Mucosa of rectum (tissue), 2 donors: Measurements from ENCODE around the gene ZNF394.

ENCODE experiments used
- H3K27ac ChIP-seq, 2 donors: one replicate each; pipeline ENCODE4 v1.7.0; 2013; ENCODE audit warnings: inconsistent platforms in 2 of 2, low read depth in 2 of 2, low read length in 2 of 2
- H3K27me3 ChIP-seq, 2 donors: one replicate each; pipeline ENCODE4 v1.7.0; 2013; ENCODE audit warnings: low read length in 2 of 2; ENCODE audit not compliant: control insufficient read depth in 2 of 2, insufficient read depth in 2 of 2
- H3K36me3 ChIP-seq, 2 donors: one replicate each; pipeline ENCODE4 v1.7.0; 2013; ENCODE audit warnings: low read length in 2 of 2; ENCODE audit not compliant: control insufficient read depth in 2 of 2, insufficient read depth in 2 of 2
- H3K4me1 ChIP-seq, 2 donors: one replicate each; pipeline ENCODE4 v1.7.0; 2013; ENCODE audit warnings: low read length in 2 of 2, mild to moderate bottlenecking in 1 of 2; ENCODE audit not compliant: control insufficient read depth in 2 of 2, insufficient read depth in 2 of 2
- H3K4me3 ChIP-seq, 2 donors: one replicate each; pipeline ENCODE4 v1.7.0; 2013; ENCODE audit warnings: low read length in 2 of 2
- H3K9ac ChIP-seq, 2 donors: one replicate each; pipeline ENCODE4 v1.7.0; 2013; ENCODE audit warnings: low read length in 2 of 2, low read depth in 1 of 2, mild to moderate bottlenecking in 1 of 2
- H3K9me3 ChIP-seq, 2 donors: one replicate each; pipeline ENCODE4 v1.7.0; 2013; ENCODE audit warnings: low read length in 2 of 2; ENCODE audit not compliant: control insufficient read depth in 2 of 2
- donor health status: healthy.
- donor health status: Normal muscosa, but diverticular disease.

The ZNF394 gene

GRCh38 chr7:99469381-99470065 lies 30.6 kb downstream of the ZNF394 start:
- H3K9me3 ChIP-seq = no peaks in the 10 kb centered on the region
- H3K9ac ChIP-seq = no peak overlapping the region
- H3K4me1 ChIP-seq = peaks cover 17 to 22% of the 10 kb centered on the region in 2 donors
- H3K4me3 ChIP-seq = no peak overlapping the region
- H3K27ac ChIP-seq = no peak overlapping the region
- no peaks in the 10 kb centered on the region for H3K36me3 ChIP-seq
- H3K27me3 ChIP-seq = no peaks in the 10 kb centered on the region

GRCh38 chr7:99468336-99468918 lies 31.7 kb downstream of the ZNF394 start:
- Histone ChIP-seq H3K9me3 (no peaks in the 10 kb centered on the region), H3K9ac (no peak overlapping the region), H3K27ac (no peak overlapping the region), H3K27me3 (no peaks in the 10 kb centered on the region), H3K4me1 (peaks cover 13 to 21% of the 10 kb centered on the region in 2 donors), H3K4me3 (no peak overlapping the region), H3K36me3 (peaks cover 0 to 5% of the 10 kb centered on the region in 2 donors)

GRCh38 chr7:99465421-99465768 lies 34.7 kb downstream of the ZNF394 start:
- Histone ChIP-seq H3K27me3 (no peaks in the 10 kb centered on the region), H3K9ac (peak overlapping the region; percentile 93 to 94), H3K36me3 (peaks cover 7 to 12% of the 10 kb centered on the region in 2 donors), H3K4me3 (peak overlapping the region; percentile 86 to 97), H3K9me3 (no peaks in the 10 kb centered on the region), H3K27ac (peak overlapping the region; percentile 87), H3K4me1 (peaks cover 11 to 16% of the 10 kb centered on the region in 2 donors)

GRCh38 chr7:99461221-99461620 lies 38.9 kb downstream of the ZNF394 start:
- no peak overlapping the region for H3K4me3 ChIP-seq
- H3K4me1 ChIP-seq = peaks cover 11 to 16% of the 10 kb centered on the region in 2 donors
- H3K27ac ChIP-seq = no peak overlapping the region
- H3K9me3 ChIP-seq = no peaks in the 10 kb centered on the region
- H3K36me3 ChIP-seq = peaks cover 42 to 48% of the 10 kb centered on the region in 2 donors
- no peaks in the 10 kb centered on the region for H3K27me3 ChIP-seq
- H3K9ac ChIP-seq = no peak overlapping the region

- Histone ChIP-seq H3K9me3 (no peaks in the 10 kb centered on the region), H3K4me3 (no peak overlapping the region), H3K27me3 (no peaks in the 10 kb centered on the region), H3K36me3 (peaks cover 47 to 54% of the 10 kb centered on the region in 2 donors), H3K27ac (no peak overlapping the region), H3K9ac (no peak overlapping the region), H3K4me1 (peaks cover 11 to 15% of the 10 kb centered on the region in 2 donors)
Observed at GRCh38 chr7:99460651-99461050, 39.4 kb downstream of the ZNF394 start.

GRCh38 chr7:99459087-99459486 lies 41.0 kb downstream of the ZNF394 start:
- H3K4me3 ChIP-seq = no peak overlapping the region
- no peaks in the 10 kb centered on the region for H3K27me3 ChIP-seq
- no peak overlapping the region for H3K9ac ChIP-seq
- peaks cover 53 to 67% of the 10 kb centered on the region in 2 donors for H3K36me3 ChIP-seq
- no peaks in the 10 kb centered on the region for H3K9me3 ChIP-seq
- no peak overlapping the region for H3K27ac ChIP-seq
- peaks cover 2 to 4% of the 10 kb centered on the region in 2 donors for H3K4me1 ChIP-seq

GRCh38 chr7:99457650-99458493 lies 42.2 kb downstream of the ZNF394 start:
- Histone ChIP-seq H3K27me3 (no peaks in the 10 kb centered on the region), H3K9me3 (no peaks in the 10 kb centered on the region), H3K4me1 (no peaks in the 10 kb centered on the region), H3K36me3 (peaks cover 57 to 74% of the 10 kb centered on the region in 2 donors), H3K4me3 (no peak overlapping the region), H3K9ac (no peak overlapping the region), H3K27ac (no peak overlapping the region)

- no peak overlapping the region for H3K27ac ChIP-seq
- H3K27me3 ChIP-seq = no peaks in the 10 kb centered on the region
- no peaks in the 10 kb centered on the region for H3K4me1 ChIP-seq
- H3K9me3 ChIP-seq = no peaks in the 10 kb centered on the region
- H3K36me3 ChIP-seq = peaks cover 55 to 76% of the 10 kb centered on the region in 2 donors
- H3K9ac ChIP-seq = no peak overlapping the region
- no peak overlapping the region for H3K4me3 ChIP-seq
Observed at GRCh38 chr7:99457050-99457649, 42.9 kb downstream of the ZNF394 start.

GRCh38 chr7:99456288-99456687 lies 43.8 kb downstream of the ZNF394 start:
- H3K4me1 ChIP-seq = no peaks in the 10 kb centered on the region
- H3K27me3 ChIP-seq = no peaks in the 10 kb centered on the region
- peaks cover 59 to 83% of the 10 kb centered on the region in 2 donors for H3K36me3 ChIP-seq
- H3K4me3 ChIP-seq = no peak overlapping the region
- no peak overlapping the region for H3K27ac ChIP-seq
- H3K9ac ChIP-seq = no peak overlapping the region
- H3K9me3 ChIP-seq = no peaks in the 10 kb centered on the region

GRCh38 chr7:99455874-99456273 lies 44.2 kb downstream of the ZNF394 start:
- Histone ChIP-seq H3K27me3 (no peaks in the 10 kb centered on the region), H3K27ac (no peak overlapping the region), H3K9me3 (no peaks in the 10 kb centered on the region), H3K36me3 (peaks cover 59 to 86% of the 10 kb centered on the region in 2 donors), H3K4me1 (no peaks in the 10 kb centered on the region), H3K9ac (no peak overlapping the region), H3K4me3 (no peak overlapping the region)
